Activated T-cell treated with anti-CD3 and anti-CD28 coated beads, Interleukin-2, amount 50 U/mL, for 24 hours (primary cell): ENCODE measurements around the gene CTSA.
"Not testable (repeated sequence)": the region's sequence is repeated elsewhere in the genome, so short reads cannot be mapped to it uniquely, and the experiment has no call there.

Experiments
- DNase-seq: peaks from one replicate; pipeline ENCODE4 v3.0.0-alpha.2; 2020
- H3K27ac Mint-ChIP-seq: 2 replicates; pipeline ENCODE4 v1.8.0; 2020; ENCODE audit warnings: mild to moderate bottlenecking, mixed read lengths
- H3K27me3 Mint-ChIP-seq: 2 replicates; pipeline ENCODE4 v1.8.0; 2020; ENCODE audit warnings: mixed read lengths
- H3K36me3 Mint-ChIP-seq: 2 replicates; pipeline ENCODE4 v1.8.0; 2020; ENCODE audit warnings: low read depth, mixed read lengths
- H3K4me1 Mint-ChIP-seq: 2 replicates; pipeline ENCODE4 v1.8.0; 2020; ENCODE audit warnings: low read depth, mixed read lengths
- H3K4me3 Mint-ChIP-seq: 2 replicates; pipeline ENCODE4 v1.8.0; 2020; ENCODE audit warnings: mild to moderate bottlenecking, moderate library complexity, mixed read lengths
- H3K9me3 Mint-ChIP-seq: 2 replicates; pipeline ENCODE4 v1.8.0; 2020; ENCODE audit warnings: mixed read lengths

The CTSA gene

GRCh38 chr20:45927071-45927878 is 36.1 kb downstream of the CTSA start:
- H3K27ac Mint-ChIP-seq: no peak overlapping the region
- no peaks in the 10 kb centered on the region for H3K9me3 Mint-ChIP-seq
- no peak for DNase-seq
- H3K4me1 Mint-ChIP-seq: peaks cover 2% of the 10 kb centered on the region
- H3K4me3 Mint-ChIP-seq: no peak overlapping the region
- peaks cover 3% of the 10 kb centered on the region for H3K36me3 Mint-ChIP-seq
- H3K27me3 Mint-ChIP-seq: no peaks in the 10 kb centered on the region

- not testable (repeated sequence) for DNase-seq, H3K9me3 Mint-ChIP-seq, H3K4me3 Mint-ChIP-seq, H3K27ac Mint-ChIP-seq, H3K27me3 Mint-ChIP-seq
- peaks cover 17% of the 10 kb centered on the region for H3K36me3 Mint-ChIP-seq
- H3K4me1 Mint-ChIP-seq: peaks cover 16% of the 10 kb centered on the region
Measured at GRCh38 chr20:45931680-45932079, 40.5 kb downstream of the CTSA start.

GRCh38 chr20:45933266-45934045 is 42.3 kb downstream of the CTSA start:
- H3K4me3 Mint-ChIP-seq: peak overlapping the region; percentile 99
- peak overlapping the region; percentile 100 for H3K27ac Mint-ChIP-seq
- H3K4me1 Mint-ChIP-seq: peaks cover 33% of the 10 kb centered on the region
- H3K9me3 Mint-ChIP-seq: no peaks in the 10 kb centered on the region
- peaks cover 33% of the 10 kb centered on the region for H3K36me3 Mint-ChIP-seq
- peak; percentile 76 for DNase-seq
- H3K27me3 Mint-ChIP-seq: no peaks in the 10 kb centered on the region

- Mint-ChIP-seq H3K36me3 (peaks cover 40% of the 10 kb centered on the region), H3K4me1 (peaks cover 36% of the 10 kb centered on the region), H3K27me3 (no peaks in the 10 kb centered on the region), H3K27ac (peak overlapping the region; percentile 100), H3K4me3 (peak overlapping the region; percentile 99), H3K9me3 (no peaks in the 10 kb centered on the region)
- DNase-seq: no peak
Measured at GRCh38 chr20:45934046-45934585, 43.0 kb downstream of the CTSA start.

- H3K9me3 Mint-ChIP-seq: no peaks in the 10 kb centered on the region
- H3K4me1 Mint-ChIP-seq: peaks cover 37% of the 10 kb centered on the region
- H3K36me3 Mint-ChIP-seq: peaks cover 47% of the 10 kb centered on the region
- DNase-seq: peak; percentile 99
- H3K27ac Mint-ChIP-seq: peak within 1 kb of the TSS; percentile 100
- H3K4me3 Mint-ChIP-seq: peak within 1 kb of the TSS; percentile 99
- H3K27me3 Mint-ChIP-seq: no peaks in the 10 kb centered on the region
Measured at GRCh38 chr20:45934586-45935415, 43.7 kb downstream of the CTSA start, which contains the start of gene PCIF1. Gene PCIF1 (plus strand): TSS chr20:45934683. CDS start chr20:45939000, 4,317 bp downstream.

- H3K27me3 Mint-ChIP-seq: no peaks in the 10 kb centered on the region
- DNase-seq: no peak
Measured at GRCh38 chr20:45935416-45936046, 44.4 kb downstream of the CTSA start.

GRCh38 chr20:45937765-45938164 is 46.6 kb downstream of the CTSA start:
- Mint-ChIP-seq H3K4me3 (no peak overlapping the region), H3K4me1 (peaks cover 37% of the 10 kb centered on the region), H3K36me3 (peaks cover 59% of the 10 kb centered on the region), H3K27me3 (no peaks in the 10 kb centered on the region), H3K9me3 (no peaks in the 10 kb centered on the region), H3K27ac (peak overlapping the region; percentile 85)
- DNase-seq: no peak

More at GRCh38 chr20:45935416-45936046, 44.4 kb downstream of the CTSA start:
- Mint-ChIP-seq H3K9me3 (no peaks in the 10 kb centered on the region), H3K4me3 (peak overlapping the region; percentile 99), H3K4me1 (peaks cover 37% of the 10 kb centered on the region), H3K36me3 (peaks cover 53% of the 10 kb centered on the region), H3K27ac (peak overlapping the region; percentile 96)

- Mint-ChIP-seq H3K9me3 (no peaks in the 10 kb centered on the region), H3K27me3 (no peaks in the 10 kb centered on the region), H3K27ac (peak overlapping the region; percentile 85), H3K36me3 (peaks cover 68% of the 10 kb centered on the region), H3K4me3 (no peak overlapping the region), H3K4me1 (peaks cover 37% of the 10 kb centered on the region)
- DNase-seq: no peak
Measured at GRCh38 chr20:45938727-45939438, 47.7 kb downstream of the CTSA start.

GRCh38 chr20:45940053-45940452 is 48.9 kb downstream of the CTSA start:
- Mint-ChIP-seq H3K4me1 (peaks cover 49% of the 10 kb centered on the region), H3K27me3 (no peaks in the 10 kb centered on the region), H3K4me3 (no peak overlapping the region), H3K9me3 (no peaks in the 10 kb centered on the region), H3K36me3 (peaks cover 74% of the 10 kb centered on the region), H3K27ac (peak overlapping the region; percentile 31)
- no peak for DNase-seq

- no peaks in the 10 kb centered on the region for H3K27me3 Mint-ChIP-seq
- no peak overlapping the region for H3K27ac Mint-ChIP-seq
- H3K36me3 Mint-ChIP-seq: peaks cover 75% of the 10 kb centered on the region
- no peaks in the 10 kb centered on the region for H3K9me3 Mint-ChIP-seq
- no peak for DNase-seq
- no peak overlapping the region for H3K4me3 Mint-ChIP-seq
- H3K4me1 Mint-ChIP-seq: peaks cover 48% of the 10 kb centered on the region
Measured at GRCh38 chr20:45940469-45940868, 49.3 kb downstream of the CTSA start.

GRCh38 chr20:45943613-45944012 is 52.5 kb downstream of the CTSA start:
- no peak for DNase-seq
- Mint-ChIP-seq H3K27ac (peak overlapping the region; percentile 89), H3K9me3 (no peaks in the 10 kb centered on the region), H3K27me3 (no peaks in the 10 kb centered on the region), H3K36me3 (peaks cover 85% of the 10 kb centered on the region), H3K4me3 (no peak overlapping the region), H3K4me1 (peaks cover 35% of the 10 kb centered on the region)

GRCh38 chr20:45944151-45944964 is 53.2 kb downstream of the CTSA start:
- no peaks in the 10 kb centered on the region for H3K9me3 Mint-ChIP-seq
- peak overlapping the region; percentile 89 for H3K27ac Mint-ChIP-seq
- DNase-seq: no peak
- H3K36me3 Mint-ChIP-seq: peaks cover 85% of the 10 kb centered on the region
- no peaks in the 10 kb centered on the region for H3K27me3 Mint-ChIP-seq
- H3K4me1 Mint-ChIP-seq: peaks cover 33% of the 10 kb centered on the region
- no peak overlapping the region for H3K4me3 Mint-ChIP-seq
